ENCODE measurements around the gene FAM219A. TPM values are rescaled to one million over a fixed set of nuclear protein-coding genes. Genes with fewer than 3 reads are reported as not detected.

Gene FAM219A
- total RNA-seq, 1 experiment from 2014 or later, result 38.6 TPM

DNA sequence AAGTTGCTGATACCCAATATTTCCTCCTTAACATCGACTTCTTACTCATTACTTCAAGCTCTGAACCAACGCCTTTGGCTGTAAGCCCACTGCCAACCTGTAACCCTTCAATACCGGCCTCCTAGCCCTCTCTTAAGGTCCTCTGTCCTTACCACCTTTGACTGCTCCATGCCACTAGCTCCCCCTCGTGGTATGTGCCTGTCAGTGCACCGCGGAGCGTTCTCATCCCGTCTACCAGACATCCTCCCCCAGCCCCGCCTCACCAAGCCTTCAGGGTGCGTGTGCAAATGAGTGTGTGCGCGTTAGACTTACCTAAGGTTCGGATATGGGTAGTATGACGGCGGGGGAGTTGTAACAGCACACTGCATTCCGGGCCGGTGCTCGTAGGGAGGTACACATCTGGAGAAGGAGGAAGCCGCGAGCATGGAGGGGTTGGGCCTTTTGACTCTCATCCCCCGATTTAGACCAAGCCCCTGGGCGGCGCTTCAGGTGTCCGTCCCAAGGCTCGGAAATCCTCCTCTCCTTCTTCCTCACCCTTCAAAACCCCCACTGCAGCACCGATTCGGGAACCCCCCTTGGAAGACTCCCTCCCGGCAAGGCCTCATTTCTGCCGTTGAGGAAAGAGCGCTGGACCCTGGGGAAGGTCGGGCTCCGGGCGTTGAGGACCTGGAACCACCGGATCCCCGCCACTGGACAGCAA lies 78.9 kb downstream of the FAM219A start:
- no TSS peak for BruUV-seq (replicated peaks)
- POLR2A ChIA-PET, result interaction anchor here (1.1 kb wide), 2 partner anchors 38 to 52 kb away, joined by 3 read pairs; no protein-coding TSS in a partner anchor

More for the DNA sequence above, 78.9 kb downstream of the FAM219A start:
- Histone ChIP-seq H3K27ac (ENCODE audit: low read length) (peak overlapping the region; percentile 51), H3K27me3 (ENCODE audit: control insufficient read depth, insufficient read depth, low read length) (no peaks in the 10 kb centered on the region), H3K9me3 (ENCODE audit: control insufficient read depth, insufficient read depth, low read depth, low read length) (no peaks in the 10 kb centered on the region), H3K36me3 (ENCODE audit: control insufficient read depth, insufficient read depth, low read length) (no peaks in the 10 kb centered on the region), H3K4me3 (ENCODE audit: low read depth in 2 of 2, low read length in 2 of 2) (peak overlapping the region; percentile 53 to 72), H3K4me1 (ENCODE audit: control insufficient read depth, insufficient read depth, low read length) (peaks cover 21% of the 10 kb centered on the region)
- in situ Hi-C loops (cut with HindIII; ENCODE audit: low pct_unique_long_range_greater_than_20kb, low sequenced_read_pairs), result no loop called here
- intact Hi-C loops (cut with micrococcal nuclease; ENCODE audit: unreplicated experiment), result loop anchor here (1.0 to 5.0 kb wide), 2 partner anchors 47 to 122 kb away; no protein-coding TSS in a partner anchor
- no peak for TF ChIP-seq CTCF (IDR thresholded peaks at IDR 0.05)
- 0 out of 2 replicates have a peak, but pooled peaks have one; percentile 12 for TF ChIP-seq TCF7L2 (IDR thresholded peaks at IDR 0.05; ENCODE audit: low read depth, low read length)
- 0 out of 2 replicates have a peak, but pooled peaks have one; percentile 54 for TF ChIP-seq SIN3A (IDR thresholded peaks at IDR 0.05; ENCODE audit: borderline replicate concordance, insufficient read depth, low read depth, low read length)
- 0 out of 4 replicates have a peak, but pooled peaks of 1 of the 2 experiments have one; percentile 28 for TF ChIP-seq REST (IDR thresholded peaks at IDR 0.05; ENCODE audit: insufficient read depth in 1 of 2, low read depth in 2 of 2, low read length in 1 of 2)
- ATAC-seq (peak; percentile 68), DNase-seq (ENCODE audit: low read depth, low spot score) (peak; percentile 85)
- CTCF ChIA-PET, result interaction anchor here (0.5 to 1.8 kb wide), 7 partner anchors 24 to 224 kb away, joined by 3 to 9 read pairs (median 5); no protein-coding TSS in a partner anchor
